Activated CD8-positive, alpha-beta memory T cell treated with anti-CD3 and anti-CD28 coated beads, Interleukin-2, amount 10 ng/mL, durations not matched to agents 7 days and 5 days (primary cell): Measurements from ENCODE around the gene CHCHD3. TPM values are rescaled to one million over a fixed set of nuclear protein-coding genes. Genes with fewer than 3 reads are reported as not detected.

Source experiments
- ATAC-seq: fragments of 150-1000 bp; cut with Tn5 transposase; one replicate; pipeline ENCODE4 v1.10.0; 2021; ENCODE audit warnings: moderate library complexity
- CTCF ChIA-PET: fragments of 350-600 bp; sonication (Branson Sonifier 250); formaldehyde crosslinking; loops from one replicate; lab custom pipeline; 2021; ENCODE audit warnings: antibody characterized with exemption; lab: Charles Lee
- DNase-seq: peaks from one replicate; pipeline ENCODE4 v3.0.0-alpha.2; 2020
- H3K27ac Mint-ChIP-seq: one replicate; pipeline ENCODE4 v1.8.0; 2021; ENCODE audit warnings: mild to moderate bottlenecking, mixed read lengths
- H3K27me3 Mint-ChIP-seq: one replicate; pipeline ENCODE4 v1.8.0; 2021; ENCODE audit warnings: mixed read lengths
- H3K36me3 Mint-ChIP-seq: one replicate; pipeline ENCODE4 v1.8.0; 2021; ENCODE audit warnings: mild to moderate bottlenecking, mixed read lengths
- H3K4me1 Mint-ChIP-seq: one replicate; pipeline ENCODE4 v1.8.0; 2021; ENCODE audit warnings: mixed read lengths
- H3K4me3 Mint-ChIP-seq: one replicate; pipeline ENCODE4 v1.8.0; 2021; ENCODE audit warnings: mild to moderate bottlenecking, moderate library complexity, mixed read lengths
- H3K9me3 Mint-ChIP-seq: one replicate; pipeline ENCODE4 v1.8.0; 2022; ENCODE audit warnings: low read depth, mixed read lengths
- total RNA-seq, 2 experiments: library from RNA; stranded (reverse); gene quantifications; one replicate each; pipeline ENCODE4 v1.2.3, GENCODE V29; 2021

CHCHD3 gene
- 10 to 100 TPM; 49.5 to 56.7 TPM for total RNA-seq

GRCh38 chr7:133081599-133082389 is at the start of gene CHCHD3:
CHCHD3 (minus strand) TSS chr7:133082090; CDS start chr7:133081937, 153 bp downstream.
- Mint-ChIP-seq H3K27ac (peak within 1 kb of the TSS; percentile 82), H3K36me3 (peaks cover 8% of the 10 kb centered on the region), H3K4me1 (peaks cover 25% of the 10 kb centered on the region), H3K9me3 (no peaks in the 10 kb centered on the region), H3K27me3 (no peaks in the 10 kb centered on the region), H3K4me3 (peak within 1 kb of the TSS; percentile 82)
- DNase-seq (peak; percentile 98), ATAC-seq (peak; percentile 99)
- CTCF ChIA-PET, result interaction anchor here (0.6 kb wide), 1 partner anchor 1229 kb away, joined by 3 read pairs; no protein-coding TSS in a partner anchor

DNA sequence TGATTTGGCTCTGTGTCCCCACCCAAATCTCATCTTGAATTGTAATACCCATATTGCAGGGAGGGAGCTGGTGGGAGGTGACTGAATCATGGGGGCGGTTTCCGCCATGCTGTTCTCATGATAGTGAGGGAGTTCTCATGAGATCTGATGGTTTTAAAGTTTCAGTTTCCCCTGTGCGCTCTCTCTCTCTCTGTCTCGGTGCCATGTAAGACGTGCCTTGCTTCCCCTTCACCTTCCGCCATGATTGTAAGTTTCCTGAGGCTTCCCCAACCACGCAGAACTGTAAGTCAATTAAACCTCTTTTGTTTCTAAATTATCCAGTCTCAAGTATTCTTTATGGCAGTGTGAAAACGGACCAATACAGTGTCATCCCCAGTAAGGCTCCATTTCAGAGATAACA is 48.3 kb upstream of the CHCHD3 start:
- H3K27me3 Mint-ChIP-seq, result no peaks in the 10 kb centered on the region
- H3K4me1 Mint-ChIP-seq, result peaks cover 8% of the 10 kb centered on the region
- no peak for ATAC-seq
- H3K27ac Mint-ChIP-seq, result no peak overlapping the region
- no peaks in the 10 kb centered on the region for H3K9me3 Mint-ChIP-seq
- H3K4me3 Mint-ChIP-seq, result no peak overlapping the region
- no peak for DNase-seq
- no peaks in the 10 kb centered on the region for H3K36me3 Mint-ChIP-seq
- CTCF ChIA-PET, result no interaction called here

DNA sequence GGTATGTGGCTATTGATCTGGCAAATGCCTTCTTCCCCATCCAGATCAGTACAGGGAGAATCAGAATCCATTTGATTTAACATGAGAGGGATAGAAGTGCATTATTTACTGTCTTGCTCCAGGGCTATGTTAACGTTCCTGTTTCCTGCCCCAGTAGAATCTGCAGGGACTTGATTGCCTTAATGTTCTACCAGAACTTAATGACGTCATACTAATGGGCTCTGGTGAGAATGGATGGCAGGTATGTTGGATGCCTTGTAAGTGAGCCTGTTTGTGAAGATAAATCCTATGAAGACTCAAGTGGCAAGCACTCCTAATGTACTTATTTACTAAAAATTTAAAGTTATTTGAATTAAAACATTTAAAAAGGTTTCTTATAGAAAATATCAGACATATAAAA is 44.5 kb upstream of the CHCHD3 start:
- no peaks in the 10 kb centered on the region for H3K9me3 Mint-ChIP-seq
- H3K27ac Mint-ChIP-seq, result no peak overlapping the region
- ATAC-seq (no peak), DNase-seq (no peak)
- no peaks in the 10 kb centered on the region for H3K27me3 Mint-ChIP-seq
- no peaks in the 10 kb centered on the region for H3K4me1 Mint-ChIP-seq
- CTCF ChIA-PET, result no interaction called here
- H3K36me3 Mint-ChIP-seq, result no peaks in the 10 kb centered on the region
- H3K4me3 Mint-ChIP-seq, result no peak overlapping the region

DNA sequence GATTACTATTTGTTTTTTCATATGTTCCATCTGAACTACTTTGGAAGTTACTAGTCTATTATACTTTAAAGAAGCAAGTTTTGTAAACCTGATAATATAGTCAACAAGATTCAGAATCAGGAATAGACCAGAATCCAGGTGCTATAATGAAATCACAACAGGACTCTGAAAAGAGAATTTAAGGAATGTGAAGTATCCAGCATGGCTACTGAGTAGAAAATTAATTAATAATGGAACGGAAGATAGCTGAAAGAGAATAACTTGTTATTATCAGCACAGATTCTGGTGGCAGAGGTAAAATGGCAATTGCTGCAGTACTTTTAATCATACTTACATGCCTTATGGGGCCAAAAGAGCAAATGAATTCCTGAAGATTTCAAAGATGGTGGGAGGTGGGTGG is 43.1 kb upstream of the CHCHD3 start:
- Mint-ChIP-seq H3K4me3 (no peak overlapping the region), H3K4me1 (no peaks in the 10 kb centered on the region), H3K36me3 (no peaks in the 10 kb centered on the region), H3K9me3 (no peaks in the 10 kb centered on the region), H3K27ac (no peak overlapping the region), H3K27me3 (peaks cover 3% of the 10 kb centered on the region)
- DNase-seq (no peak), ATAC-seq (no peak)
- CTCF ChIA-PET, result interaction anchor here (0.8 kb wide), 1 partner anchor 10 kb away, joined by 3 read pairs; no protein-coding TSS in a partner anchor

DNA sequence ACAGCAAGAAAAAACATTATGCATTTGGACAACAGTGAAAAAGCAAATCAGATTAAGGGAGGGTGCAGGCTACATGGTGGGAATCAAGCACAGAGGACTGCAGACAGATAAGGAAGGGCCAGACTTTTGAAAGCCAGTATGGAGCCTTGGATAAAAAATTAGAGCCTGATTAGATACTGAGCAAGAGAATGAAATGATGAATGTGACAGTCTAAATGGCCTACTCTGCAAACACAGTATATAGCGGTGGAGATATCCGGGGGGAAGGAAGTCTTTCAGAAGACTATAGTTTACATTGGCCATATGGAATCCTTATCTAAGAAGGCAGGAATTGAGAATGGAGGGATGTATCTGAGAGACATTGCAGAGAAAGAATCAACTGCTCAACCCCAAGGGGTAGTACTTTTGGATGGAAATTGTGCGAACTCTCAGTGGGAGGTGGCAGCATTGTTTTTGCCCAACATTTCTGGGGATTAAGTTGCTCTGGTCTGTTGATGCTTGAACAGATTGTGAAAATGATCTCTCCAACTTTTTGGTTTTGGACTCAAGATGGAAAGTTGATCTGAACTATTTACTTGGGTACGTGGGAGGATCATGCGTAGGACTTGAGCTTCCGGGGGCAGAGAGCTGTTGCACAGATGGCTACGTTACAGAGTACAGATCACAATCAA is 39.4 kb upstream of the CHCHD3 start:
- Mint-ChIP-seq H3K27me3 (peaks cover 7% of the 10 kb centered on the region), H3K4me3 (no peak overlapping the region), H3K9me3 (no peaks in the 10 kb centered on the region), H3K4me1 (no peaks in the 10 kb centered on the region), H3K27ac (no peak overlapping the region), H3K36me3 (no peaks in the 10 kb centered on the region)
- CTCF ChIA-PET, result no interaction called here
- ATAC-seq (no peak), DNase-seq (no peak)

DNA sequence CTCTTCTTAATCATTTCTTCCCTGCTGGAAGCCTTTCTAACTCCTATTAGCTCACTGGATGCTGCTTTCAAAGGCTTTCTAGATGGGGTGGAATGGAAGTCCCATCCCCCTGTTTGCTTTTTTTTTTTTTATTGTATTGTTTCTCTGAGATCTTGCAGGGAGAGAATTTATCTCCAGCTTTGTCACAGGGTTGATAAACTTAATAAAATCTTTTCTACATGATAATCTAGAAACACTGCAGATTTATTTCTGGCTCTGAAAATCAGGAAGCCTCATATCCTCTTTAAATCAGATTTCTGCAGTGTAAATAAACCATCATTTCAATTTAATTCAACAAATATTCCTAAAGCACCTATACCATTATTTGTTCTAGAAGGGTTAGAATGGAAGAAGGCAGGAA is 37.2 kb upstream of the CHCHD3 start:
- H3K4me3 Mint-ChIP-seq, result no peak overlapping the region

GRCh38 chr7:133118261-133118660 is 36.4 kb upstream of the CHCHD3 start:
- H3K27me3 Mint-ChIP-seq, result peaks cover 20% of the 10 kb centered on the region
- CTCF ChIA-PET, result no interaction called here

More for the DNA sequence above, 37.2 kb upstream of the CHCHD3 start:
- no peaks in the 10 kb centered on the region for H3K36me3 Mint-ChIP-seq
- no peaks in the 10 kb centered on the region for H3K4me1 Mint-ChIP-seq
- H3K27me3 Mint-ChIP-seq, result peaks cover 19% of the 10 kb centered on the region
- DNase-seq (no peak), ATAC-seq (no peak)
- CTCF ChIA-PET, result no interaction called here
- H3K27ac Mint-ChIP-seq, result no peak overlapping the region
- H3K9me3 Mint-ChIP-seq, result no peaks in the 10 kb centered on the region

GRCh38 chr7:133117452-133117851 is 35.6 kb upstream of the CHCHD3 start:
- H3K4me3 Mint-ChIP-seq, result no peak overlapping the region
- CTCF ChIA-PET, result no interaction called here
- DNase-seq, result no peak
- peaks cover 20% of the 10 kb centered on the region for H3K27me3 Mint-ChIP-seq
- H3K9me3 Mint-ChIP-seq, result no peaks in the 10 kb centered on the region
- no peaks in the 10 kb centered on the region for H3K4me1 Mint-ChIP-seq
- no peak for ATAC-seq
- H3K36me3 Mint-ChIP-seq, result no peaks in the 10 kb centered on the region
- H3K27ac Mint-ChIP-seq, result no peak overlapping the region

More at GRCh38 chr7:133118261-133118660, 36.4 kb upstream of the CHCHD3 start:
- DNase-seq (no peak), ATAC-seq (no peak)
- no peak overlapping the region for H3K4me3 Mint-ChIP-seq
- no peak overlapping the region for H3K27ac Mint-ChIP-seq
- no peaks in the 10 kb centered on the region for H3K4me1 Mint-ChIP-seq
- no peaks in the 10 kb centered on the region for H3K36me3 Mint-ChIP-seq
- no peaks in the 10 kb centered on the region for H3K9me3 Mint-ChIP-seq

GRCh38 chr7:133115596-133115995 is 33.7 kb upstream of the CHCHD3 start:
- H3K4me1 Mint-ChIP-seq, result no peaks in the 10 kb centered on the region

DNA sequence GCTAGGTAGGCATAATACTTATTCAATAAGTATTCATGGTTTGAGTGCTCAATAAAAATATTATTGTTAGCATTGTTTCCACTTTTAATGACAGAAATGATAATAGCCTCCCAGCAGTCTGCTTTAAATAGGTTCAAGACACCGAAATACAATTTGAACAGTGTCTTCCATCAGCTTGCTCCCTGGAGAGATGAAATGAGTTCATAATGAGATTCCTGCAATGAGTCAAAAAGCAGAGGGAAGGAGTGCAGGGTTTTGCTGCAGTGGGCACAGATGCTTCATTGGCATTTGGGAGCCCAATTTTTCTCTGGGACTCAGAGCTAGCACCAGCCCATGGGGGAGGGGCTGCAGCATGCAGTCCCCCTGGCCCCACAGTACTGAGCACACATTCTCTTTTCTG is 32.6 kb upstream of the CHCHD3 start:
- Mint-ChIP-seq H3K27ac (no peak overlapping the region), H3K4me3 (no peak overlapping the region), H3K9me3 (no peaks in the 10 kb centered on the region), H3K27me3 (peaks cover 26% of the 10 kb centered on the region), H3K4me1 (no peaks in the 10 kb centered on the region), H3K36me3 (no peaks in the 10 kb centered on the region)
- DNase-seq (no peak), ATAC-seq (no peak)
- CTCF ChIA-PET, result interaction anchor here (1.5 kb wide), 1 partner anchor 11 kb away, joined by 3 read pairs; no protein-coding TSS in a partner anchor

More at GRCh38 chr7:133115596-133115995, 33.7 kb upstream of the CHCHD3 start:
- H3K27me3 Mint-ChIP-seq, result peaks cover 23% of the 10 kb centered on the region
- CTCF ChIA-PET, result interaction anchor here (1.5 kb wide), 1 partner anchor 10 kb away, joined by 3 read pairs; no protein-coding TSS in a partner anchor
- no peaks in the 10 kb centered on the region for H3K9me3 Mint-ChIP-seq
- H3K4me3 Mint-ChIP-seq, result no peak overlapping the region
- H3K36me3 Mint-ChIP-seq, result no peaks in the 10 kb centered on the region
- no peak overlapping the region for H3K27ac Mint-ChIP-seq
- ATAC-seq, result no peak
- DNase-seq, result no peak

DNA sequence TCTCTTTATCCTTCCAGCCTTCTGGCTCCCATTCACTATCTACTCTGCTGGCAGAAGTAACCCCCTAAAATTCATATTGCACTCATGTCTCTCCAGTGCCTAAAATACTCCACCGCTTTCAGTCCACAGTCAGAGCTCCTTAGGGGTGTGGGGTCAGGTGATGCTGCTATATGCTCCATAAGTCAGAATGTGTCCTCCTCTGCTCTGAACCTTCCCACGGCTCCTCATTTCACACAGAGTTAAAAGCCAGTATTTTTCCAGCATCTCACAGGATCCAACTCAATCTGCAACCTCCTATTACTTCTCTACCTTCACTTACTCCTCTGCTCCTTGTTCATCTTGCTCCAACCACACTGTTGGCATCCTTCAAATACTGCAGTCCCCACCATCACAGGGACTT is 31.1 kb upstream of the CHCHD3 start:
- ATAC-seq, result no peak
- H3K9me3 Mint-ChIP-seq, result no peaks in the 10 kb centered on the region
- DNase-seq, result no peak
- no peak overlapping the region for H3K4me3 Mint-ChIP-seq
- no peaks in the 10 kb centered on the region for H3K4me1 Mint-ChIP-seq
- H3K27me3 Mint-ChIP-seq, result peaks cover 33% of the 10 kb centered on the region
- H3K36me3 Mint-ChIP-seq, result peaks cover 1% of the 10 kb centered on the region
- no peak overlapping the region for H3K27ac Mint-ChIP-seq
- CTCF ChIA-PET, result no interaction called here

DNA sequence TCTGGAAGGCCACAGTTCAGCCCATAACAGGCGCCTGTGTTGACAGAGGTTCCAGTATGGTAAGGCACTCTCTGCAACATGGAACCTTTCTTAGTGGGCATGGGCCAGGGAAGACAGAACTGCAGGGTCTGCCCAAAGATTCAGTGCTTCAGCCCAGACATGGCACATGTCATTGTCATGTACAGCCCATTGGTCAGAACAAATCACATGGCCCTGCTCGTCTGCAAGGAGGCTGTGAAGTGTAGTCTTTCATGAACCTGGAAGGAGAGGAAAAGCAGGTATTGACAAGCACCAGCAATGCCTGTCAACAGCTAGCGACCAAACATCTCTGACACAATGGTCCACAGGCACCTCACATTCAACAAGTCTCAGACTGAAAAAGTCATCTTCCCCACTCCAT is 30.4 kb upstream of the CHCHD3 start:
- no peak overlapping the region for H3K4me3 Mint-ChIP-seq
- peaks cover 37% of the 10 kb centered on the region for H3K27me3 Mint-ChIP-seq
- no peaks in the 10 kb centered on the region for H3K9me3 Mint-ChIP-seq
- no peak for DNase-seq
- no peaks in the 10 kb centered on the region for H3K4me1 Mint-ChIP-seq
- H3K36me3 Mint-ChIP-seq, result peaks cover 1% of the 10 kb centered on the region
- no peak overlapping the region for H3K27ac Mint-ChIP-seq
- no peak for ATAC-seq
- CTCF ChIA-PET, result no interaction called here

- CTCF ChIA-PET, result no interaction called here
- no peak overlapping the region for H3K27ac Mint-ChIP-seq
These were observed 28.4 kb upstream of the CHCHD3 start for GRCh38 chr7:133110312-133110711.

DNA sequence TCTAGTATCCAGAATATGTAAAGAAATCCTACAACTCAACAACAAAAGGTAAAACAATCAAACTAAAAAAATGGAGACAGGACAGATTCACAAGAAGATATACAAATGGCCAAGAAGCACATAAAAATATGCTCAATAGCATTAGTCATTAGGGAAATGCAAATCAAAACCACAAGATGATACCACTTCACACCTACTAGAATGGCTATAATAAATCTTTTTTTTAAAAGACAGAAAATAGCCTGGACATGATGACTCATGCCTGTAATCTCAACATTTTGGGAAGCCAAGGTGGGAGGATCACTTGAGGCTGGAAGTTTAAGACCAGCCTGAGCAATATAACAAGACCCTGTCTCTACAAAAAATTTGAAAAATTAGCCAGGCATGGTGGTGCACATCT is 27.9 kb upstream of the CHCHD3 start:
- peaks cover 1% of the 10 kb centered on the region for H3K36me3 Mint-ChIP-seq
- no peaks in the 10 kb centered on the region for H3K9me3 Mint-ChIP-seq
- DNase-seq (no peak), ATAC-seq (no peak)
- no peak overlapping the region for H3K4me3 Mint-ChIP-seq
- H3K27ac Mint-ChIP-seq, result no peak overlapping the region
- CTCF ChIA-PET, result no interaction called here
- H3K4me1 Mint-ChIP-seq, result no peaks in the 10 kb centered on the region
- H3K27me3 Mint-ChIP-seq, result peaks cover 33% of the 10 kb centered on the region

More at GRCh38 chr7:133110312-133110711, 28.4 kb upstream of the CHCHD3 start:
- Mint-ChIP-seq H3K4me3 (no peak overlapping the region), H3K36me3 (peaks cover 1% of the 10 kb centered on the region), H3K27me3 (peaks cover 36% of the 10 kb centered on the region), H3K9me3 (no peaks in the 10 kb centered on the region), H3K4me1 (no peaks in the 10 kb centered on the region)
- no peak for ATAC-seq
- DNase-seq, result no peak
